ENCODE data around the gene PPP4R2. TPM values are rescaled to one million over a fixed set of nuclear protein-coding genes. Genes with fewer than 3 reads are reported as not detected.

The PPP4R2 gene
- total RNA-seq, 4 donors from 2014 or later, result 22.7 to 38.9 (median 30.6) TPM

DNA sequence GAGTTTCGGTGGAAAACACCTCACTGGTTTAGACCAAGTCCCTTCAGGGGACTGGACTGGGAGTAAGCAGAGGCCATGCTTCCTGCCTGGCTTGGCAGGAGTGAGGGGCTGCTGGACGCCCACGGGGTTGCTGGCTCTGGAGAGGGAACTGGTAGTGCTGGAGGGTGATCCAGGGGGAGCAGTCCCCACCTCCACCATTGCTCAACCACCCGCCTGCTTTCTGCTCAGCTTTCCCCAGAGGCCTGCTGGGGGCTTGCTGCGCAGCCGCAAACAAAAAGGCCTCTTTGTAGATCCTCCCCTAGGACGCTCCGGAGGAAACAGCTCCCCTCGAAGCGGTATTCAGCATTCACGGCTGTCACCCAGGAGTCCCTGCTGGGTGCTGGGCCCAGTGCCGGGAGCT lies 98.3 kb downstream of the PPP4R2 start:
- H3K9me3 ChIP-seq, result no peaks in the 10 kb centered on the region
- no peak for TF ChIP-seq POLR2A (IDR thresholded peaks at IDR 0.05)
- TF ChIP-seq, protein P1, sequence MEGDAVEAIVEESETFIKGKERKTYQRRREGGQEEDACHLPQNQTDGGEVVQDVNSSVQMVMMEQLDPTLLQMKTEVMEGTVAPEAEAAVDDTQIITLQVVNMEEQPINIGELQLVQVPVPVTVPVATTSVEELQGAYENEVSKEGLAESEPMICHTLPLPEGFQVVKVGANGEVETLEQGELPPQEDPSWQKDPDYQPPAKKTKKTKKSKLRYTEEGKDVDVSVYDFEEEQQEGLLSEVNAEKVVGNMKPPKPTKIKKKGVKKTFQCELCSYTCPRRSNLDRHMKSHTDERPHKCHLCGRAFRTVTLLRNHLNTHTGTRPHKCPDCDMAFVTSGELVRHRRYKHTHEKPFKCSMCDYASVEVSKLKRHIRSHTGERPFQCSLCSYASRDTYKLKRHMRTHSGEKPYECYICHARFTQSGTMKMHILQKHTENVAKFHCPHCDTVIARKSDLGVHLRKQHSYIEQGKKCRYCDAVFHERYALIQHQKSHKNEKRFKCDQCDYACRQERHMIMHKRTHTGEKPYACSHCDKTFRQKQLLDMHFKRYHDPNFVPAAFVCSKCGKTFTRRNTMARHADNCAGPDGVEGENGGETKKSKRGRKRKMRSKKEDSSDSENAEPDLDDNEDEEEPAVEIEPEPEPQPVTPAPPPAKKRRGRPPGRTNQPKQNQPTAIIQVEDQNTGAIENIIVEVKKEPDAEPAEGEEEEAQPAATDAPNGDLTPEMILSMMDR (IDR thresholded peaks at IDR 0.05), result no peak
- no peak overlapping the region for H3K4me3 ChIP-seq
- no peaks in the 10 kb centered on the region for H3K36me3 ChIP-seq
- no peak overlapping the region for H3K27ac ChIP-seq
- DNase-seq, result no peak
- intact Hi-C loops (cut with DNase I), result no loop called here
- WGBS, 2 donors, result 76 to 79% methylated on average over 10 to 11 of the region's 12 CpGs
- H3K4me1 ChIP-seq, result no peaks in the 10 kb centered on the region
- no peaks in the 10 kb centered on the region for H3K27me3 ChIP-seq

DNA sequence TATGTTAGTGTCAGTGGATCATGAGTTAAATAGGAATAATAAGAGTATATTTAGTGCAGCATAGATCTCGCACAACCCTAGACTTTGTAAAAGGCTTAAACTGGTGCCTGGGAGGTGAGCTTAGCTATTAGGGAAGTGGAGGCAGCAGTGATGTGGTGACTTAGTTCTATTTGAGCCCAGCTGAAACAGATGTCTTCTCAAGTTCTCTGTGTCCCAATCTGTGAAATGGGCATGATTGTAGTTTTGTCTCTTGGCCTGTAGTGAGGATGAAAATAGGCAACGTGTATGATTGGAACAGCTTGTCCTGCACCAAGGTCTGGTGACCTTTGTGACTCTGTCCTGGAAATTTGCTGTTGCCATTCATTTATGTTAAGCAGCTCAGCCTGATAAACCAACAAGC lies 99.6 kb downstream of the PPP4R2 start:
- intact Hi-C loops (cut with DNase I), result no loop called here
- WGBS, 2 donors, result 77 to 88% methylated on average over 2 of the region's 2 CpGs
- Histone ChIP-seq H3K36me3 (no peaks in the 10 kb centered on the region), H3K4me1 (peaks cover 0 to 5% (median under 1%) of the 10 kb centered on the region in 3 donors), H3K27me3 (no peaks in the 10 kb centered on the region), H3K9me3 (no peaks in the 10 kb centered on the region), H3K4me3 (no peak overlapping the region), H3K27ac (no peak overlapping the region)
- DNase-seq, result no peak
- TF ChIP-seq POLR2A (IDR thresholded peaks at IDR 0.05), result no peak
- TF ChIP-seq, protein P1 (IDR thresholded peaks at IDR 0.05), result no peak

DNA sequence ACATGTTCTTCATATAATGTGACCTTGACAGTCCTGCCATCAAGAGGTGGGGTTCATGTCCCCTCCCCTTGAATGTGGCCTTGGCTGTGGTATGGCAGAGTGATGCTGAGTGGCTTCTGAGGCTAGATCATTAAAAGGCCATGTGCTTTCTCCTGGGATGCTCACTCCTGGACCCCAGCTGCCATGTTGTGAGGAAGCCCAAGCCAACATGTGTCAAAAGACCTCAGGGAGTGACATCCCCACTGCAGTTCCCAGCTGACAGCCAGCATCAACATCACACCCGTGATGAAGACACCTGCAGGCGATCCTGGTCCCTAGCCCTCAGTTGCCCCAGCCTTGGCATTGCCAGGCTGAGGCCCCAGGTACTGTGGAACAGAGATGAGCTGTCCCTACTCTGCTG lies 101.4 kb downstream of the PPP4R2 start:
- no peak overlapping the region for H3K4me3 ChIP-seq
- no peaks in the 10 kb centered on the region for H3K9me3 ChIP-seq
- TF ChIP-seq, protein P1 (IDR thresholded peaks at IDR 0.05), result no peak
- TF ChIP-seq POLR2A (IDR thresholded peaks at IDR 0.05), result no peak
- no peaks in the 10 kb centered on the region for H3K36me3 ChIP-seq
- peaks cover 0 to 8% (median 3%) of the 10 kb centered on the region in 3 donors for H3K4me1 ChIP-seq
- WGBS, 2 donors, result 93% methylated on average over 2 of the region's 2 CpGs; no CpG with 5 or more reads in 1 of the 2 donors
- no peak for DNase-seq
- no peak overlapping the region for H3K27ac ChIP-seq
- intact Hi-C loops (cut with DNase I), result no loop called here
- no peaks in the 10 kb centered on the region for H3K27me3 ChIP-seq

DNA sequence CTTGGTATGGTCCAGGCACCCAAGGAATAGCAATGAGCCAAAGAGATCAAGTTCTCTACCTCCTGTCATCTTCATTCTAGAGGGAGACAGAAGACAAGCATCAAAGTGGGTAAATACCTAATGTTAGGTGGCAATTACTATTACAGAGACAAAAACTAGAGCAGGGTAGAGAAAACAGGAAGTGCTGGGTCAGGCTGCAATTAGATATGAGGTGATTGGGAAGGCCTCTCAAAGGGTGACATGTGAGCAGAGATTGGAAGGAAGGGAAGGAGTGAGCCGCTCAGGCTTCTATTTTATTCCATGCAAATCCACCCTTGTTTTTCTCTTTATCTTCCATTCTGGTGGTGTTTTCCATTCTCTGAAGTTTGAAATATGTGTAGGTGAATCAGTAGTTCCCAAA lies 102.3 kb downstream of the PPP4R2 start:
- Histone ChIP-seq H3K4me1 (peaks cover 0 to 8% (median 3%) of the 10 kb centered on the region in 3 donors), H3K36me3 (no peaks in the 10 kb centered on the region), H3K9me3 (no peaks in the 10 kb centered on the region), H3K27me3 (no peaks in the 10 kb centered on the region), H3K4me3 (no peak overlapping the region), H3K27ac (no peak overlapping the region)
- no peak for DNase-seq
- TF ChIP-seq POLR2A (IDR thresholded peaks at IDR 0.05), result no peak
- TF ChIP-seq, protein P1 (IDR thresholded peaks at IDR 0.05), result no peak
- intact Hi-C loops (cut with DNase I), result no loop called here
- 83 to 95% methylated on average over 1 of the region's 1 CpG for WGBS, 2 donors

DNA sequence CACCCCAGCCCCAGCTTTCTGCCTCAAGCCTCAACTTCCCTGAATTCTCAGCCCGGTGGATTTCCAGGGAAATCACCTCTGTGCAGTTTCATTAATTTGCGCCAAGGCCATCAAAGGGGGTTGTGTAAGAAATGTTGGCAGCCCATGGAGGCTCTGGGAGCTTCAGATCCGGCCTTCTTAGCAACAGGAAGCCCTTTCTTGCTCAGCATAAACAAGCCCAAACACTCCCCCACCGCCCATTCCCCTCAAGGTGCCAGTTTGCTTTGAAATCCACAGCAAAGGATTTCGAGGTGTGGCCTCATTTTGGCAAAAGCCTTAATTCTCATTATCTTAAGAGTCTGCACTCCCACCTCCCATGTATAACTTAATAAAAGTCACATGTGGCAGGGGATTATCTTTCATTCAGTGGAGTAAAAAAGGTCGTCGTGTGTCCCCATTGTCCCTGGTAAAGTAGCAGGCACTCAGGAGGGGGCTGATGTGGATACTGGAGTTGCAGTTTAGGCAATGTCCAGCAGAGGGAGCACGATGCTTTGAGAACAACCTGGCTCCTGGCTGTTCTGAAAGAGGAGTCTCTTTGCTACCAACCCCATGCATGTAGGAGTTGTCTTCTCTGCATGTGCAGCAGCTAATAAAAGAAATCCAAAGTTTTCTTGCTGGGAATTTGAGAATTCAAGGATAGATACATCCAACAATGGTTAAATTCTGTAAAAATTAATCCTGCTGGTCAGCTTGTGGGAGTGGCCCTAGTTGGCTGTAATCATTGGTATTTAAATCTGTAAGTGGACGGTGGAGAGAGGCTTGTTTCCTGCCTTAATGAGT lies 104.3 kb downstream of the PPP4R2 start:
- Histone ChIP-seq H3K27me3 (no peaks in the 10 kb centered on the region), H3K4me3 (no peak overlapping the region), H3K27ac (no peak overlapping the region), H3K9me3 (no peaks in the 10 kb centered on the region), H3K4me1 (peaks cover 0 to 8% (median 3%) of the 10 kb centered on the region in 3 donors), H3K36me3 (no peaks in the 10 kb centered on the region)
- 12 to 26% methylated on average over 9 of the region's 9 CpGs for WGBS, 2 donors
- no peak for TF ChIP-seq POLR2A (IDR thresholded peaks at IDR 0.05)
- TF ChIP-seq, protein P1 (IDR thresholded peaks at IDR 0.05), result peak; percentile 71 to 94 (median 89)
- intact Hi-C loops (cut with DNase I), result loop anchor here (5.0 to 10.0 kb wide), 2 partner anchors 334 to 396 kb away; no protein-coding TSS in a partner anchor
- DNase-seq, result no peak

All from esophagus squamous epithelium (tissue), 5 donors.